ENCODE data around the gene SLC25A33. TPM values are rescaled to one million over a fixed set of nuclear protein-coding genes. Genes with fewer than 3 reads are reported as not detected.
"Not testable (repeated sequence)": the region's sequence is repeated elsewhere in the genome, so short reads cannot be mapped to it uniquely, and the experiment has no call there.

The SLC25A33 gene
- total RNA-seq, 1 experiment from 2014 or later = 11.2 TPM

GRCh38 chr1:9538669-9539164 lies 548 bp upstream of the SLC25A33 start:
- no peak for DNase-seq (ENCODE audit: low read depth)

- DNase-seq (ENCODE audit: low read depth) = peak; percentile 52
These were observed 725 bp downstream of the SLC25A33 start for GRCh38 chr1:9539829-9540550.

- no peak for DNase-seq (ENCODE audit: low read depth)
These were observed 3.2 kb downstream of the SLC25A33 start for GRCh38 chr1:9542430-9542829.

- DNase-seq (ENCODE audit: low read depth) = no peak
These were observed 5.7 kb downstream of the SLC25A33 start for GRCh38 chr1:9544926-9545325.

GRCh38 chr1:9549955-9550546 lies 10.8 kb downstream of the SLC25A33 start:
- DNase-seq (ENCODE audit: low read depth) = no peak

GRCh38 chr1:9551984-9552383 lies 12.7 kb downstream of the SLC25A33 start:
- DNase-seq (ENCODE audit: low read depth) = peak; percentile 35

- DNase-seq (ENCODE audit: low read depth) = no peak
These were observed 14.5 kb downstream of the SLC25A33 start for GRCh38 chr1:9553736-9554144.

- DNase-seq (ENCODE audit: low read depth) = no peak
These were observed 16.7 kb downstream of the SLC25A33 start for GRCh38 chr1:9555942-9556341.

GRCh38 chr1:9557624-9558023 lies 18.4 kb downstream of the SLC25A33 start:
- no peak for DNase-seq (ENCODE audit: low read depth)

GRCh38 chr1:9558271-9558945 lies 19.1 kb downstream of the SLC25A33 start:
- DNase-seq (ENCODE audit: low read depth) = no peak

- DNase-seq (ENCODE audit: low read depth) = no peak
These were observed 19.8 kb downstream of the SLC25A33 start for GRCh38 chr1:9558946-9559545.

GRCh38 chr1:9559673-9560072 lies 20.4 kb downstream of the SLC25A33 start:
- DNase-seq (ENCODE audit: low read depth) = no peak

- not testable (repeated sequence) for DNase-seq (ENCODE audit: low read depth)
These were observed 20.8 kb downstream of the SLC25A33 start for GRCh38 chr1:9560090-9560489.

GRCh38 chr1:9561429-9561828 lies 22.2 kb downstream of the SLC25A33 start:
- DNase-seq (ENCODE audit: low read depth) = peak; percentile 55

- DNase-seq (ENCODE audit: low read depth) = no peak
These were observed 30.0 kb downstream of the SLC25A33 start for GRCh38 chr1:9569267-9569666.

GRCh38 chr1:9570886-9571529 lies 31.7 kb downstream of the SLC25A33 start:
- not testable (repeated sequence) for DNase-seq (ENCODE audit: low read depth)

GRCh38 chr1:9573723-9574122 lies 34.5 kb downstream of the SLC25A33 start:
- no peak for DNase-seq (ENCODE audit: low read depth)

GRCh38 chr1:9575486-9575885 lies 36.2 kb downstream of the SLC25A33 start:
- DNase-seq (ENCODE audit: low read depth) = no peak

- DNase-seq (ENCODE audit: low read depth) = no peak
These were observed 37.6 kb downstream of the SLC25A33 start for GRCh38 chr1:9576903-9577302.

- no peak for DNase-seq (ENCODE audit: low read depth)
These were observed 38.2 kb downstream of the SLC25A33 start for GRCh38 chr1:9577423-9577822.

- DNase-seq (ENCODE audit: low read depth) = no peak
These were observed 41.7 kb downstream of the SLC25A33 start for GRCh38 chr1:9580942-9581341.

Data from HT1080 (cell line).